ENCODE measurements around the gene ST3GAL2.

DNA sequence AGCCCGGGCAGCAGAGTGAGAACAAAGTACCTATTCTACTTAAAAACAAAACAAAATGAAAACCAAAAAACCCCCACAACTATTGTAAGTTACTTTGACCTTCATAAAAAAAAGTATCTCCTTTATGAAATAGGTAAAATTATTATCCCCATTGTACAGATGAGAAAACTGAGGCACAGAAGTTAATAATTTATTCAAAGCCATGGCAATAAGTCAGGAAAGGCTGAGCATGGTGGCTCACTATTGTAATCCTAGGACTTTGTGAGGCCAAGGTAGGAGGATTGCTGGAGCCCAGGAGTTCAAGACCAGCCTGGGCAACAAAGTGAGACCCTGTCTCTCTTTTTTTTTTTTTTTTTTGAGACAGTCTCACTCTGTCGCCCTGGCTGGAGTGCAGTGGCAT, 46.0 kb upstream of the ST3GAL2 start:
- TF ChIP-seq C11orf30 (IDR thresholded peaks at IDR 0.05; ENCODE audit: low read depth) (no peak), ZNF354B (CRISPR knock-in tag; IDR thresholded peaks at IDR 0.05) (no peak), SMC3 (conservative IDR thresholded peaks at IDR 0.05; ENCODE audit: insufficient read depth, low read depth, low read length) (no peak), RBM17 (IDR thresholded peaks at IDR 0.05; ENCODE audit: borderline replicate concordance, low read depth, low read length) (no peak)

Data from K562 (cell line).